Retinal pigment epithelial cell (primary cell): ENCODE results near the gene FAP.

ENCODE experiments used
- DNase-seq: peaks from one replicate; pipeline ENCODE4 v3.0.0-alpha.2; 2010; ENCODE audit warnings: low read depth
- H3K4me3 ChIP-seq: 2 replicates; pipeline ENCODE4 v1.5.1; 2011; ENCODE audit warnings: mild to moderate bottlenecking, low read length, control low read depth, moderate library complexity
- TF ChIP-seq, protein P1 (sequence below): conservative IDR thresholded peaks from 2 replicates; pipeline ENCODE4 v1.5.1; 2011; ENCODE audit warnings: low read depth, low read length, control low read depth, inconsistent platforms

Gene FAP

DNA sequence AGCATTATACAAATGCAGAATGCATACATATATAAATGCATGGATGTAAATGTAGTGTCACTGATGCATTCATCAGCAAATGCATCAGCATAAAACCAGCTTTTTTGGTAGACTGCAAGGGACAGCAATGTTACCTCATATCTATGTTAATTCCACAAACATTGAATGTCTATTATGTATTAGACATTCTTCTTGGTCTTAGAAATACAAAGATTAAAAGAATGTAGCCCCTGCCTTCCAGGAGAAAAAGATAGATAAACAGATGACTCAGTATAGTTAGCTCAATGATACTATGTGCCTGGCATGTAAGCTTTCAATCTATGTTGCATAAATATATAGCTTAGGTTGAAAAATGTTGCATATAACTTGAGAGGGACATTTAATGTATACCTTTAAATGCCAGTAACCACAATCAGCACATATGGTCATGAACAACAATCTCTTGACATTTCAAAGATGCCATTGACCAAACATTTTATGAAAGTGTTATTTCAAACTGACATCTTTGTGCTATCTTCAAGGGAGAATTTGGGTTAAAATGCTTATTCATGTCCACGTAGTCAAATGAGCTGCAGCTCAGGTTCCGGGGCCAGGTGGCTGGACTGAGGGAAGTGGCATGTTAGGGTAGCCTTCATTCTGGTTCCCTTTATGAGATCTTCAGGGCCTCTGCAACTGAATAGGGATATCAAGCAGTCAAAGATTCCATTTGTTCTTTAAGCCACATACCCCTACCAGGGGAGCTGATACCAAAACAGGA, 46.0 kb downstream of the FAP start:
- TF ChIP-seq, protein P1, sequence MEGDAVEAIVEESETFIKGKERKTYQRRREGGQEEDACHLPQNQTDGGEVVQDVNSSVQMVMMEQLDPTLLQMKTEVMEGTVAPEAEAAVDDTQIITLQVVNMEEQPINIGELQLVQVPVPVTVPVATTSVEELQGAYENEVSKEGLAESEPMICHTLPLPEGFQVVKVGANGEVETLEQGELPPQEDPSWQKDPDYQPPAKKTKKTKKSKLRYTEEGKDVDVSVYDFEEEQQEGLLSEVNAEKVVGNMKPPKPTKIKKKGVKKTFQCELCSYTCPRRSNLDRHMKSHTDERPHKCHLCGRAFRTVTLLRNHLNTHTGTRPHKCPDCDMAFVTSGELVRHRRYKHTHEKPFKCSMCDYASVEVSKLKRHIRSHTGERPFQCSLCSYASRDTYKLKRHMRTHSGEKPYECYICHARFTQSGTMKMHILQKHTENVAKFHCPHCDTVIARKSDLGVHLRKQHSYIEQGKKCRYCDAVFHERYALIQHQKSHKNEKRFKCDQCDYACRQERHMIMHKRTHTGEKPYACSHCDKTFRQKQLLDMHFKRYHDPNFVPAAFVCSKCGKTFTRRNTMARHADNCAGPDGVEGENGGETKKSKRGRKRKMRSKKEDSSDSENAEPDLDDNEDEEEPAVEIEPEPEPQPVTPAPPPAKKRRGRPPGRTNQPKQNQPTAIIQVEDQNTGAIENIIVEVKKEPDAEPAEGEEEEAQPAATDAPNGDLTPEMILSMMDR, result no peak
- DNase-seq, result no peak
- no peak overlapping the region for H3K4me3 ChIP-seq

DNA sequence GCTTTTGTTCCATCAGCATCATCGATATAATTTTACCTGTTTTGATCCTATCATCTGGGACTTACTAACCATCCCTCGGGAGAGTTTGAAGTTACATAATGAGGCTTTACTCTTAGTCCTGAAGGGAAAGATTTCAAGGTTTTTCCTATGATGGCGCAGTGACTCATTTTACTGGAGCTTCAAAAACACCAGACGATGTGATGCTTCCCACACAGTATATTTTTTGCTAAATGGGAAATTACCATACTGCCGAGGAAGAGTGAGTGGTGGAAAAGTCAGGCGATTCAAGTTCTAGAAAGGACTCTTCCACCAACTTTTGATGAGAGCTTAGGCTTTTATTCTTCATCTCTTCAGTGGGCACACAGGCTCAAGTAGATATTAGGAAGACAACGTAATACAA, 46.6 kb downstream of the FAP start:
- H3K4me3 ChIP-seq, result no peak overlapping the region
- DNase-seq, result no peak
- TF ChIP-seq, protein P1, result no peak

DNA sequence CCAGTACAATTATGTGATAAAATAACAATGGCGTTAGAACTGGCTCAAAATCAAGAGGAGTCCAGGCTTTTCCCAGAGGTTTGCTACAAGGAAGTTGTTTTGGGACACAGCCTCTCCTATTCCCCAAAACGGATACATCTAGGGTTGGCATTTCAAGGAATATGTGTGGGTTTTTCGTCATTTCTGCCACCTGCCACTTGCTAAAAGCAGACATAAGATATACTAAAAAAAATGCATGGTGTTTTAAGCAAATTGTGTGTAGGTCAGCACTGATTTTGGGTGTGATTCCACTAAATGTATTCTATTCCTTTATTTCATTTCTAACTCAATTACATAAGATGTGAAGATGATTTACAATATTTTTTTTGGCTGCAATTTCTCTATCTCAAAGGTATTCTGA, 54.8 kb downstream of the FAP start:
- no peak overlapping the region for H3K4me3 ChIP-seq
- no peak for DNase-seq
- TF ChIP-seq, protein P1, result no peak

DNA sequence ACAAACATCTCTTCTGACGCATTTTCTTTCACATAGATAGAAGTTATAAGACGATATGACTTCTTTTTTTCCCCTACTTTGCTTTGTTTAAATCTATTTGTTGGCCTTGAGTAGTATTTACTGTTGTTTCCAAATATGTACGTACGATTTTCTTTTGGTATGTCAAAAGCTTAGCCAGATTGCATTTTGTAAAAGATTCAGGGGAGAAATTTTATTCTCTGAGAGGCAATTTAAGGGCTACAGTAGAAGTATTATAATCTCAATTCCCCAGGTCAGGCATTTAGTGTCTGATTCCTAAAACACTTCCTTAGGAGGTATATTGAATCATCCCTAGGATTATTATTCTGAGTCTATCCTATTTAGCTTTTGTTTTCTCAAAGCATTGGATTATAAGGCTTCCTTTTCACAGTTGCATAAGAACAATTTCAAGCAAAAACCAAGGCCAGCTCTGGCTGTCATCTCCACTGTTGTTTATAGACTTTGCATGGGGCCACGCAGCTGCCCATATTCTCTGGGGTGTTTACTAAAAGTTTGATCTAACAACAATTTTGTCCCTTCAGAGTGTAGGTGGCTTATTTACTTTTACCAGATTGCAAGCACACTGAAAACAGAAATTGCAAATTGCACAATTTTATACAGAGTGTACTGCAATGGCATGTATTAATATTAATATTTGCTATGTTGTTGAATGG, 57.6 kb downstream of the FAP start:
- no peak overlapping the region for H3K4me3 ChIP-seq
- TF ChIP-seq, protein P1, result no peak

DNA sequence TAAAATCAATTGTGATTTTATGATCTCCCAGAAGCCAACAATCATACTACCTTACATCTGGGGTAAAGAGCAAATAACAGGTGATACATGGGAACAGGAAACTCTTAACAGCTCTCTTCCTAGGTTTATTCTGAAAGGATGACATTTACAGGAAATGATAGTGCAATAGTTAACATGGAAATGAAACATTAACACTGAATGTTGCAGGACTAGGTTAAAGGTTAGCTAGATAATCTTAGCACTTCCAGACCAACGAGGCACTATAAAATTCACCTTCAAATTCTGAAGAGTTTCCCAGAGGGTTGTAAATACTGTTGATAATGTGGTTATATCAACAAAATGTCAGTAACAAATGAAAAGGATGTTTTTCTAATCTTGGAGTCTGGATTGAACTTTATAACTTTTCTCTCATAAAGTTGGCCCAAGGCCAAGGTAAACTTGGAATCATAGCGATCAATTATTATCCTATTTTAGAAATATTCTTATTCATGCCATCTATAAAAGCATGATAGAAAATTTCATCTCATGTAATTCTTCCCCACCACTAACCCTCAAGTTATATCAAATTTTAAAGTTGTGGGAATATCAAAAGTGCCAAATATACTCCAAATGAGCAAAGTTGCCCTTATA, 58.3 kb downstream of the FAP start:
- DNase-seq, result no peak
- TF ChIP-seq, protein P1, result no peak
- no peak overlapping the region for H3K4me3 ChIP-seq

More for the DNA sequence above, 57.6 kb downstream of the FAP start:
- DNase-seq, result no peak

DNA sequence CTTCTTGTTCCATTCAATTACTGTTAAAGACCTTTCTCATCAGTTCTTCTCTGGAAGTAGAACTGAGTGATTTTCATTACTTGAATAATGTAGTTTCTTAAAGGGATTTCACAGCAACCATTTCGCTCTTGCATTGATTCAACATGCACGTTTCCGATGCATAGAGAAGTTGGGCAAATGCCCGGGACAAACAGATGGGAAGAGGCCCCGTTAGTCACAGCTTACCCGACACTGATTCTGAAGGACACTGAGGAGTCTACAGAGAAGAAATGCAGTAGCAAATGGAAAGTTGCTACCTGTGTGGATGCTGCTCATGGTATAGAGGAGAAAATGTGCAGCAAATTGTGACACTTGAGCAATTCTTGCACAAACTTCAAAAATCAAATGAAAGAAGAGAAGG, 58.9 kb downstream of the FAP start:
- TF ChIP-seq, protein P1, result no peak
- no peak overlapping the region for H3K4me3 ChIP-seq
- no peak for DNase-seq
